IPS-15b (cell line): ENCODE measurements around the gene PCDHAC1.
A peak's percentile ranks its signal among the peaks of the same experiment; 100 is the strongest.

Experiments
- H3K27me3 ChIP-seq: one replicate; pipeline ENCODE4 v1.6.1; 2013; ENCODE audit warnings: low read length; ENCODE audit not compliant: control insufficient read depth, insufficient read depth
- H3K36me3 ChIP-seq: one replicate; pipeline ENCODE4 v1.6.1; 2013; ENCODE audit warnings: low read length; ENCODE audit not compliant: control insufficient read depth, insufficient read depth
- H3K4me1 ChIP-seq: one replicate; pipeline ENCODE4 v1.6.1; 2013; ENCODE audit warnings: mild to moderate bottlenecking, low read length; ENCODE audit not compliant: control insufficient read depth, insufficient read depth
- H3K4me3 ChIP-seq: one replicate; pipeline ENCODE4 v1.5.1; 2013; ENCODE audit warnings: low read depth, low read length
- H3K9ac ChIP-seq: one replicate; pipeline ENCODE4 v1.6.1; 2013; ENCODE audit warnings: low read depth, mild to moderate bottlenecking, low read length
- H3K9me3 ChIP-seq: one replicate; pipeline ENCODE4 v1.6.1; 2013; ENCODE audit warnings: mild to moderate bottlenecking, low read length; ENCODE audit not compliant: control insufficient read depth, insufficient read depth

Gene PCDHAC1

GRCh38 chr5:140927228-140927573 lies 1.1 kb downstream of the PCDHAC1 start:
- peak overlapping the region; percentile 55 for H3K9ac ChIP-seq
- H3K36me3 ChIP-seq = no peaks in the 10 kb centered on the region
- peaks cover 39% of the 10 kb centered on the region for H3K27me3 ChIP-seq
- peaks cover 6% of the 10 kb centered on the region for H3K4me1 ChIP-seq
- H3K9me3 ChIP-seq = no peaks in the 10 kb centered on the region
- H3K4me3 ChIP-seq = peak overlapping the region; percentile 87

GRCh38 chr5:140934964-140935606 lies 9.0 kb downstream of the PCDHAC1 start:
- H3K9ac ChIP-seq = no peak overlapping the region
- no peaks in the 10 kb centered on the region for H3K9me3 ChIP-seq
- no peaks in the 10 kb centered on the region for H3K4me1 ChIP-seq
- no peaks in the 10 kb centered on the region for H3K36me3 ChIP-seq
- no peaks in the 10 kb centered on the region for H3K27me3 ChIP-seq
- no peak overlapping the region for H3K4me3 ChIP-seq

GRCh38 chr5:140946578-140946977 lies 20.5 kb downstream of the PCDHAC1 start:
- no peak overlapping the region for H3K4me3 ChIP-seq
- H3K9me3 ChIP-seq = no peaks in the 10 kb centered on the region
- no peaks in the 10 kb centered on the region for H3K36me3 ChIP-seq
- H3K4me1 ChIP-seq = no peaks in the 10 kb centered on the region
- no peak overlapping the region for H3K9ac ChIP-seq
- H3K27me3 ChIP-seq = no peaks in the 10 kb centered on the region

- no peak overlapping the region for H3K4me3 ChIP-seq
- no peaks in the 10 kb centered on the region for H3K36me3 ChIP-seq
- H3K27me3 ChIP-seq = no peaks in the 10 kb centered on the region
- H3K9me3 ChIP-seq = no peaks in the 10 kb centered on the region
- H3K4me1 ChIP-seq = no peaks in the 10 kb centered on the region
- no peak overlapping the region for H3K9ac ChIP-seq
Measured at GRCh38 chr5:140951636-140952035, 25.5 kb downstream of the PCDHAC1 start.

- H3K4me1 ChIP-seq = no peaks in the 10 kb centered on the region
- H3K27me3 ChIP-seq = no peaks in the 10 kb centered on the region
- no peaks in the 10 kb centered on the region for H3K9me3 ChIP-seq
- no peaks in the 10 kb centered on the region for H3K36me3 ChIP-seq
- no peak overlapping the region for H3K9ac ChIP-seq
- no peak overlapping the region for H3K4me3 ChIP-seq
Measured at GRCh38 chr5:140953234-140953633, 27.1 kb downstream of the PCDHAC1 start.

- no peak overlapping the region for H3K9ac ChIP-seq
- peaks cover 7% of the 10 kb centered on the region for H3K4me1 ChIP-seq
- H3K4me3 ChIP-seq = no peak overlapping the region
- no peaks in the 10 kb centered on the region for H3K36me3 ChIP-seq
- peaks cover 18% of the 10 kb centered on the region for H3K27me3 ChIP-seq
- H3K9me3 ChIP-seq = no peaks in the 10 kb centered on the region
Measured at GRCh38 chr5:140962190-140962589, 36.1 kb downstream of the PCDHAC1 start.

- Histone ChIP-seq H3K4me3 (no peak overlapping the region), H3K36me3 (no peaks in the 10 kb centered on the region), H3K9ac (no peak overlapping the region), H3K27me3 (peaks cover 35% of the 10 kb centered on the region), H3K4me1 (peaks cover 7% of the 10 kb centered on the region), H3K9me3 (no peaks in the 10 kb centered on the region)
Measured at GRCh38 chr5:140964356-140964755, 38.3 kb downstream of the PCDHAC1 start.

- peak overlapping the region; percentile 66 for H3K9ac ChIP-seq
Measured at GRCh38 chr5:140965905-140966292, 39.8 kb downstream of the PCDHAC1 start.

GRCh38 chr5:140966293-140967225 lies 40.5 kb downstream of the PCDHAC1 start, which contains the start of gene PCDHAC2:
TSS of gene PCDHAC2 (plus strand) at chr5:140966476. CDS start at chr5:140966767, 291 bp downstream.
- Histone ChIP-seq H3K27me3 (peaks cover 35% of the 10 kb centered on the region), H3K9ac (peak within 1 kb of the TSS; percentile 66), H3K36me3 (no peaks in the 10 kb centered on the region), H3K4me3 (peak within 1 kb of the TSS; percentile 87), H3K4me1 (peaks cover 7% of the 10 kb centered on the region), H3K9me3 (no peaks in the 10 kb centered on the region)

More at GRCh38 chr5:140965905-140966292, 39.8 kb downstream of the PCDHAC1 start:
- peaks cover 7% of the 10 kb centered on the region for H3K4me1 ChIP-seq
- H3K27me3 ChIP-seq = peaks cover 35% of the 10 kb centered on the region
- peak overlapping the region; percentile 87 for H3K4me3 ChIP-seq
- H3K9me3 ChIP-seq = no peaks in the 10 kb centered on the region
- H3K36me3 ChIP-seq = no peaks in the 10 kb centered on the region

GRCh38 chr5:140967226-140967893 lies 41.3 kb downstream of the PCDHAC1 start:
- no peaks in the 10 kb centered on the region for H3K36me3 ChIP-seq
- peak overlapping the region; percentile 40 for H3K9ac ChIP-seq
- no peaks in the 10 kb centered on the region for H3K9me3 ChIP-seq
- H3K4me1 ChIP-seq = peaks cover 7% of the 10 kb centered on the region
- peaks cover 35% of the 10 kb centered on the region for H3K27me3 ChIP-seq
- peak overlapping the region; percentile 87 for H3K4me3 ChIP-seq

GRCh38 chr5:140969880-140970279 lies 43.8 kb downstream of the PCDHAC1 start:
- no peak overlapping the region for H3K9ac ChIP-seq
- H3K27me3 ChIP-seq = peaks cover 28% of the 10 kb centered on the region
- no peak overlapping the region for H3K4me3 ChIP-seq
- H3K36me3 ChIP-seq = no peaks in the 10 kb centered on the region
- H3K9me3 ChIP-seq = no peaks in the 10 kb centered on the region
- H3K4me1 ChIP-seq = peaks cover 5% of the 10 kb centered on the region
